Endothelial cell of umbilical vein (primary cell): ENCODE results near the gene ID2. TPM values are rescaled to one million over a fixed set of nuclear protein-coding genes. Genes with fewer than 3 reads are reported as not detected.

Source experiments
- BruUV-seq: library from RNA; stranded (reverse); fragments of 400-500 nt; replicated peaks from 2 replicates; lab custom pipeline; 2021; lab: Mats Ljungman, UMichigan
- CTCF ChIA-PET: fragments of 300-600, 350-600 bp; sonication (Branson Sonifier 250); formaldehyde crosslinking; loops from one replicate; lab custom pipeline; 2021; ENCODE audit warnings: antibody characterized with exemption, inconsistent platforms; lab: Charles Lee
- POLR2A ChIA-PET: fragments of 300-600, 350-600 bp; sonication (Branson Sonifier 250); formaldehyde crosslinking; loops from one replicate; lab custom pipeline; 2021; ENCODE audit warnings: antibody characterized with exemption, inconsistent platforms; lab: Charles Lee
- DNase-seq: peaks from one replicate; pipeline ENCODE4 v3.0.0-alpha.2; 2011; ENCODE audit warnings: low read depth, low spot score
- FAIRE-seq: peaks from 2 replicates; lab custom pipeline; 2011; peaks lifted over from hg19 to GRCh38; lab: Jason Lieb, UNC
- H2AFZ ChIP-seq: 2 replicates; pipeline ENCODE4 v1.6.0; 2012; ENCODE audit warnings: low read depth, low read length, control low read depth, inconsistent platforms
- H3K27ac ChIP-seq: 2 replicates; pipeline ENCODE4 v1.5.1; 2011; ENCODE audit warnings: low read depth, mild to moderate bottlenecking, control low read depth, low read length, moderate library complexity; ENCODE audit not compliant: insufficient read depth
- H3K27me3 ChIP-seq, 2 experiments: 2 replicates each; pipeline versions ENCODE4 v1.6.0 to v1.6.1; 2011; ENCODE audit warnings: low read length in 2 of 2, mixed read lengths in 1 of 2; ENCODE audit not compliant: control insufficient read depth in 2 of 2, insufficient read depth in 2 of 2
- H3K36me3 ChIP-seq, 2 experiments: 2 replicates in 1 of 2; 3 replicates in 1 of 2; pipeline ENCODE4 v1.5.1; 2011; ENCODE audit warnings: low read length in 2 of 2, mild to moderate bottlenecking in 1 of 2, moderate library complexity in 1 of 2; ENCODE audit not compliant: control insufficient read depth in 2 of 2, insufficient read depth in 2 of 2; ENCODE audit errors: extremely low read depth in 1 of 2
- H3K4me1 ChIP-seq: 3 replicates; pipeline ENCODE4 v1.5.1; 2011; ENCODE audit warnings: mild to moderate bottlenecking, low read length; ENCODE audit not compliant: control insufficient read depth, insufficient read depth; ENCODE audit errors: extremely low read depth
- H3K4me2 ChIP-seq: 2 replicates; pipeline ENCODE4 v1.6.1; 2011; ENCODE audit warnings: low read length, control low read depth, mixed read lengths; ENCODE audit not compliant: insufficient read depth
- H3K4me3 ChIP-seq, 3 experiments: fragments of 200-600 bp in 1 of 3; sonication (generic), shearing (Covaris generic) in 1 of 3; replicated peaks in 1 of 3; 2 replicates each; pipeline ENCODE4 v1.5.1; 2011 to 2016; ENCODE audit warnings: control low read depth in 3 of 3, low read length in 3 of 3, mild to moderate bottlenecking in 2 of 3, inconsistent platforms in 1 of 3, low read depth in 1 of 3, moderate library complexity in 1 of 3; ENCODE audit not compliant: insufficient read depth in 1 of 3
- H3K79me2 ChIP-seq: 2 replicates; pipeline ENCODE4 v1.6.0; 2012; ENCODE audit warnings: low read length, inconsistent platforms; ENCODE audit not compliant: control insufficient read depth, insufficient read depth
- H3K9ac ChIP-seq: replicated peaks from 2 replicates; pipeline ENCODE3; 2011; ENCODE audit warnings: low read length, control low read depth; ENCODE audit not compliant: insufficient read depth; ENCODE audit errors: extremely low read depth
- H3K9me1 ChIP-seq: replicated peaks from 3 replicates; pipeline ENCODE4 v1.6.0; 2011; ENCODE audit warnings: mild to moderate bottlenecking, low read length; ENCODE audit not compliant: control insufficient read depth, insufficient read depth; ENCODE audit errors: extremely low read depth
- H3K9me3 ChIP-seq: replicated peaks from 2 replicates; pipeline ENCODE4 v1.5.1; 2012; ENCODE audit warnings: low read length, inconsistent platforms; ENCODE audit not compliant: control insufficient read depth, insufficient read depth
- H4K20me1 ChIP-seq: replicated peaks from 2 replicates; pipeline ENCODE3; 2011; ENCODE audit warnings: mild to moderate bottlenecking, low read length; ENCODE audit not compliant: control insufficient read depth, insufficient read depth; ENCODE audit errors: extremely low read depth
- EZH2 ChIP-seq: IDR thresholded peaks from 2 replicates; pipeline ENCODE4 v1.6.1; 2012; ENCODE audit warnings: borderline replicate concordance, low read depth, mild to moderate bottlenecking, moderate library complexity, low read length, inconsistent platforms; ENCODE audit not compliant: severe bottlenecking
- FOS ChIP-seq: IDR thresholded peaks from 2 replicates; pipeline ENCODE4 v1.6.1; 2011; ENCODE audit warnings: mild to moderate bottlenecking, low read length, moderate library complexity, borderline replicate concordance; ENCODE audit not compliant: insufficient read depth
- GATA2 ChIP-seq: IDR thresholded peaks from 2 replicates; pipeline ENCODE4 v1.7.0; 2011; ENCODE audit warnings: low read depth, mild to moderate bottlenecking, moderate library complexity, mixed read lengths, low read length; ENCODE audit not compliant: insufficient read length, insufficient read depth
- JUN ChIP-seq: IDR thresholded peaks from 2 replicates; pipeline ENCODE4 v1.6.1; 2011; ENCODE audit warnings: borderline replicate concordance, low read depth; ENCODE audit not compliant: insufficient read length, insufficient read depth
- MYC ChIP-seq: IDR thresholded peaks from one replicate; pipeline ENCODE4 v1.6.1; 2011; ENCODE audit warnings: mild to moderate bottlenecking, low read depth, low read length
- POLR2A ChIP-seq: IDR thresholded peaks from 2 replicates; pipeline ENCODE4 v1.6.1; 2012; ENCODE audit warnings: low read depth, mild to moderate bottlenecking, control low read depth, low read length
- POLR2AphosphoS5 ChIP-seq: IDR thresholded peaks from 2 replicates; pipeline ENCODE4 v1.6.1; 2012; ENCODE audit warnings: low read depth, mild to moderate bottlenecking, control low read depth, low read length, moderate library complexity; ENCODE audit not compliant: insufficient read depth
- dilution Hi-C: fragments of 300-500 bp; cut with MboI; formaldehyde crosslinking; loops from one replicate; pipeline ENCODE4 v1.15.0; 2019; ENCODE audit warnings: low sequenced_read_pairs; ENCODE audit not compliant: extremely low pct_ligation_motif_present
- intact Hi-C: fragments of 100-400 bp; cut with micrococcal nuclease; formaldehyde crosslinking; loops from one replicate; pipeline ENCODE4 v1.10.0; 2022
- polyA plus RNA-seq, 4 experiments: library from polyadenylated mRNA; depleted of rRNA in 3 of 4; stranded (reverse) in 3 of 4; unstranded in 1 of 4; fragments of >200 nt; gene quantifications; 2 replicates each; pipeline versions ENCODE4 v1.2.1 to v1.2.3, GENCODE V29; 2011 to 2012; ENCODE audit warnings: missing spikeins in 1 of 4
- total RNA-seq: library from RNA; stranded (reverse); gene quantifications from 2 replicates; pipeline ENCODE4 v1.2.3, GENCODE V29; 2021
- TF ChIP-seq, protein P1 (sequence below): IDR thresholded peaks from 2 replicates; pipeline ENCODE4 v1.6.1; 2011; ENCODE audit not compliant: insufficient read depth, insufficient read length
- TF ChIP-seq, protein P2 (sequence below), 2 donors: IDR thresholded peaks; 1 replicate in 1 of 2; 2 replicates in 1 of 2; pipeline ENCODE4 v1.5.1; 2011; ENCODE audit warnings: low read length in 2 of 2, mild to moderate bottlenecking in 2 of 2, moderate library complexity in 2 of 2, control low read depth in 1 of 2, inconsistent platforms in 1 of 2, low read depth in 1 of 2; ENCODE audit not compliant: insufficient read depth in 1 of 2; ENCODE audit errors: extremely low read depth in 1 of 2

Gene ID2
- total and polyA plus RNA-seq, 2 donors (not counting 3 experiments of a cell fraction or from before 2014, with no cell fraction given) = 4.1 to 29.1 TPM

DNA sequence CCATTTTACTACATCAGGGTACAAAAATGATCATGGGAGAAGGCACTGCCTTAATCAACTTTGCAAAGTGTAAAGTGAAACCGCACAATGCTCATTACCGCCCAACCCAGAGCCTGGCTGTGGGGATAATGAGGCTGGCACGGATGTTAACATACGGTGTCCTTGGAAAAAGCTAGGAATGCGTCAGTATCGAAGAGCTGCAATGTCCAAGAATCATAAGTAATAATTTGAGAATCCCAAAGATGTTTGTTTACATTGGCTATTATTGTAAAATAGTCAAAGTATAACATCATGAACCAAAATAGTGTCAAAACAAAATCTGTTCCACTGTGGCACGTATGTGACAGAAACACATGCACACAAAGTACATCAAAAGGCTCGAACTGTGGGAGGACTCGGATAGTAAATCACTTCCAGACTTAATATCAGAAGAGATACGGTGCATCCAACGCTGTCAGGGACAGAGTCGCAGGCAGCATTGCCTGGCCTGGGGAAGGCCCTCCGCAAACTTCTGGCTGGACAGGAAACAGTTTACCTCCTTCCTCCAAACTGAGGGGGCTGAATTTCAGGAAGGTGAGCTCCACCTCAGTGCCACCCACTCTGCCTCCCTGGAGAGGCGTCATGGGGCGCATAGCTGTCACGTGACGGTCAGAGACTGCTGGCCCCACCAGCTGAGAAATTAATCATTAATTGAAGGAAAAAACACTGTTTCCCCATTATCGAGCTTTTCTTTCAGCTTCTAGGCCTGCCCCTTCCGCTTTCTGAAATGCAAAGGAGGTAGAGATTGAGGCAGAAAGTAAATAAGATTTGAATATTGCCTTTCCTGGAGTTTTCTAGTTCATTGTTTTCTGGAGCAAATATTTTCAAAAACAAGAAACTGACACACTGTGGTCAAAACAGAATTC is 1.8 kb upstream of the ID2 start:
- TF ChIP-seq, protein P1, sequence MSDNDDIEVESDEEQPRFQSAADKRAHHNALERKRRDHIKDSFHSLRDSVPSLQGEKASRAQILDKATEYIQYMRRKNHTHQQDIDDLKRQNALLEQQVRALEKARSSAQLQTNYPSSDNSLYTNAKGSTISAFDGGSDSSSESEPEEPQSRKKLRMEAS = no peak
- TF ChIP-seq, protein P2, sequence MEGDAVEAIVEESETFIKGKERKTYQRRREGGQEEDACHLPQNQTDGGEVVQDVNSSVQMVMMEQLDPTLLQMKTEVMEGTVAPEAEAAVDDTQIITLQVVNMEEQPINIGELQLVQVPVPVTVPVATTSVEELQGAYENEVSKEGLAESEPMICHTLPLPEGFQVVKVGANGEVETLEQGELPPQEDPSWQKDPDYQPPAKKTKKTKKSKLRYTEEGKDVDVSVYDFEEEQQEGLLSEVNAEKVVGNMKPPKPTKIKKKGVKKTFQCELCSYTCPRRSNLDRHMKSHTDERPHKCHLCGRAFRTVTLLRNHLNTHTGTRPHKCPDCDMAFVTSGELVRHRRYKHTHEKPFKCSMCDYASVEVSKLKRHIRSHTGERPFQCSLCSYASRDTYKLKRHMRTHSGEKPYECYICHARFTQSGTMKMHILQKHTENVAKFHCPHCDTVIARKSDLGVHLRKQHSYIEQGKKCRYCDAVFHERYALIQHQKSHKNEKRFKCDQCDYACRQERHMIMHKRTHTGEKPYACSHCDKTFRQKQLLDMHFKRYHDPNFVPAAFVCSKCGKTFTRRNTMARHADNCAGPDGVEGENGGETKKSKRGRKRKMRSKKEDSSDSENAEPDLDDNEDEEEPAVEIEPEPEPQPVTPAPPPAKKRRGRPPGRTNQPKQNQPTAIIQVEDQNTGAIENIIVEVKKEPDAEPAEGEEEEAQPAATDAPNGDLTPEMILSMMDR (IDR thresholded peaks at IDR 0.05; ENCODE audit: extremely low read depth in 1 of 2, insufficient read depth in 1 of 2, low read depth in 1 of 2, low read length in 2 of 2) = no peak
- TF ChIP-seq POLR2AphosphoS5 (no peak), GATA2 (no peak), EZH2 (no peak), MYC (no peak), FOS (no peak), POLR2A (no peak), JUN (no peak)
- Histone ChIP-seq H3K36me3 (no peaks in the 10 kb centered on the region), H3K4me2 (peak overlapping the region; percentile 57), H3K9ac (peak overlapping the region; percentile 95), H3K27ac (peak overlapping the region; percentile 98), H3K79me2 (no peaks in the 10 kb centered on the region), H4K20me1 (no peaks in the 10 kb centered on the region), H2AFZ (peak overlapping the region; percentile 69), H3K4me1 (peaks cover 61% of the 10 kb centered on the region), H3K9me3 (no peaks in the 10 kb centered on the region), H3K27me3 (peaks cover 15 to 36% of the 10 kb centered on the region in 2 experiments), H3K4me3 (peak overlapping the region; percentile 25 to 51 (median 49)), H3K9me1 (no peaks in the 10 kb centered on the region)
- intact Hi-C loops (loop anchor here (2.0 to 10.0 kb wide), 5 partner anchors 98 to 1855 kb away; partner anchors contain the start of genes MBOAT2 and RNF144A), dilution Hi-C loops (no loop called here)
- no TSS peak for BruUV-seq
- ChIA-PET CTCF (interaction anchor here (0.8 to 5.1 kb wide), 2 partner anchors 11 to 1253 kb away, joined by 3 to 66 read pairs; no protein-coding TSS in a partner anchor), POLR2A (interaction anchor here (0.7 kb wide), 1 partner anchor 11 kb away, joined by 5 read pairs; no protein-coding TSS in a partner anchor)
- peak; percentile 71 for DNase-seq
- FAIRE-seq = peak; percentile 58
